GM20431 (cell line): Measurements from ENCODE around the gene SNCAIP.

Experiments used
- in situ Hi-C: fragments of 300-500 bp; cut with MseI, MboI; formaldehyde crosslinking; loops from one replicate; pipeline ENCODE4 v1.15.0; 2020; ENCODE audit warnings: low sequenced_read_pairs; ENCODE audit not compliant: unreplicated experiment

The SNCAIP gene

GRCh38 chr5:122312591-122313406 lies 762 bp downstream of the SNCAIP start:
- in situ Hi-C loops: no loop called here

GRCh38 chr5:122314036-122314435 lies 2.0 kb downstream of the SNCAIP start:
- in situ Hi-C loops: no loop called here

GRCh38 chr5:122315521-122315920 lies 3.5 kb downstream of the SNCAIP start:
- in situ Hi-C loops: no loop called here

- in situ Hi-C loops: no loop called here
These were observed 4.6 kb downstream of the SNCAIP start for GRCh38 chr5:122316656-122317055.

- in situ Hi-C loops: no loop called here
These were observed 7.9 kb downstream of the SNCAIP start for GRCh38 chr5:122319897-122320296.

GRCh38 chr5:122321921-122322320 lies 9.9 kb downstream of the SNCAIP start:
- in situ Hi-C loops: no loop called here

- in situ Hi-C loops: no loop called here
These were observed 10.9 kb downstream of the SNCAIP start for GRCh38 chr5:122322801-122323548.

- in situ Hi-C loops: no loop called here
These were observed 11.7 kb downstream of the SNCAIP start for GRCh38 chr5:122323738-122324137.

- in situ Hi-C loops: no loop called here
These were observed 15.1 kb downstream of the SNCAIP start for GRCh38 chr5:122327110-122327509.

GRCh38 chr5:122330881-122331280 lies 18.8 kb downstream of the SNCAIP start:
- in situ Hi-C loops: no loop called here

GRCh38 chr5:122332599-122333555 lies 20.8 kb downstream of the SNCAIP start:
- in situ Hi-C loops: no loop called here

- in situ Hi-C loops: no loop called here
These were observed 21.5 kb downstream of the SNCAIP start for GRCh38 chr5:122333564-122333963.

- in situ Hi-C loops: no loop called here
These were observed 27.6 kb downstream of the SNCAIP start for GRCh38 chr5:122339591-122339990.

- in situ Hi-C loops: no loop called here
These were observed 29.1 kb downstream of the SNCAIP start for GRCh38 chr5:122341087-122341486.

- in situ Hi-C loops: no loop called here
These were observed 30.2 kb downstream of the SNCAIP start for GRCh38 chr5:122342256-122342655.

GRCh38 chr5:122346897-122347581 lies 35.0 kb downstream of the SNCAIP start:
- in situ Hi-C loops: no loop called here

- in situ Hi-C loops: no loop called here
These were observed 38.5 kb downstream of the SNCAIP start for GRCh38 chr5:122350496-122350895.

GRCh38 chr5:122351416-122352157 lies 39.5 kb downstream of the SNCAIP start:
- in situ Hi-C loops: no loop called here

- in situ Hi-C loops: no loop called here
These were observed 40.3 kb downstream of the SNCAIP start for GRCh38 chr5:122352331-122352730.
